Tibial nerve (tissue), 4 donors: ENCODE measurements around the gene ALX4.

Experiments used
- CTCF ChIP-seq, 5 experiments: fragments of 200-600 bp in 3 of 5; fragments of 450-650 bp in 2 of 5; sonication (generic) in 3 of 5; IDR thresholded peaks; one replicate each; pipeline ENCODE4 v1.5.1; 2016 to 2019; ENCODE audit warnings: antibody characterized with exemption in 5 of 5, mild to moderate bottlenecking in 3 of 5, moderate library complexity in 2 of 5
- EP300 ChIP-seq, 2 donors: sonication (generic); formaldehyde crosslinking; IDR thresholded peaks; one replicate each; pipeline ENCODE4 v1.6.1; 2017; ENCODE audit warnings: antibody characterized with exemption in 2 of 2, mild to moderate bottlenecking in 1 of 2
- POLR2A ChIP-seq, 2 donors: fragments of 450-650 bp; IDR thresholded peaks; one replicate each; pipeline ENCODE4 v1.6.1; 2017; ENCODE audit warnings: antibody characterized with exemption in 2 of 2, mild to moderate bottlenecking in 2 of 2, moderate library complexity in 2 of 2

- TF ChIP-seq CTCF (IDR thresholded peaks at IDR 0.05): no peak
- no peak for TF ChIP-seq EP300 (IDR thresholded peaks at IDR 0.05)
- no peak for TF ChIP-seq POLR2A (IDR thresholded peaks at IDR 0.05)
Measured at GRCh38 chr11:44260081-44260480, 49.9 kb downstream of the ALX4 start.
